ENCODE measurements around the gene C1orf116. TPM values are rescaled to one million over a fixed set of nuclear protein-coding genes. Genes with fewer than 3 reads are reported as not detected.

The C1orf116 gene
- total RNA-seq, 6 donors from 2014 or later, result 92.5 to 222 (median 193) TPM

- Histone ChIP-seq H3K27ac (no peak overlapping the region), H3K4me1 (peaks cover 0 to 21% (median 6%) of the 10 kb centered on the region in 4 donors), H3K36me3 (no peaks in the 10 kb centered on the region), H3K9me3 (no peaks in the 10 kb centered on the region), H3K4me3 (no peak overlapping the region), H3K27me3 (no peaks in the 10 kb centered on the region)
- 52 to 74% methylated on average over 2 of the region's 2 CpGs for WGBS, 2 donors
- no peak for TF ChIP-seq EP300 (IDR thresholded peaks at IDR 0.05)
- TF ChIP-seq POLR2A (IDR thresholded peaks at IDR 0.05), result no peak
- TF ChIP-seq CTCF (IDR thresholded peaks at IDR 0.05), result no peak
- TF ChIP-seq POLR2AphosphoS5 (IDR thresholded peaks at IDR 0.05), result no peak
- DNase-seq (no peak), ATAC-seq (ENCODE audit: low FRiP score in 2 of 2) (no peak)
Observed at GRCh38 chr1:206998816-206999215, 33.7 kb downstream of the C1orf116 start.

- Histone ChIP-seq H3K27ac (no peak overlapping the region), H3K9me3 (no peaks in the 10 kb centered on the region), H3K4me3 (no peak overlapping the region), H3K4me1 (no peaks in the 10 kb centered on the region), H3K27me3 (no peaks in the 10 kb centered on the region), H3K36me3 (no peaks in the 10 kb centered on the region)
- TF ChIP-seq POLR2A (IDR thresholded peaks at IDR 0.05), result no peak
- TF ChIP-seq CTCF (IDR thresholded peaks at IDR 0.05), result no peak
- TF ChIP-seq EP300 (IDR thresholded peaks at IDR 0.05), result no peak
- TF ChIP-seq POLR2AphosphoS5 (IDR thresholded peaks at IDR 0.05), result no peak
- DNase-seq, result no peak
- ATAC-seq (ENCODE audit: low FRiP score in 2 of 2), result no peak
Observed at GRCh38 chr1:206992790-206993189, 39.8 kb downstream of the C1orf116 start.

GRCh38 chr1:206987873-206988272 is 44.7 kb downstream of the C1orf116 start:
- no peak for TF ChIP-seq CTCF (IDR thresholded peaks at IDR 0.05)
- H3K4me3 ChIP-seq, result no peak overlapping the region
- 100% methylated on average over 1 of the region's 1 CpG; no CpG with 5 or more reads in 1 of the 2 donors for WGBS, 2 donors
- no peaks in the 10 kb centered on the region for H3K9me3 ChIP-seq
- no peak for DNase-seq
- no peak for ATAC-seq (ENCODE audit: low FRiP score in 2 of 2)
- no peaks in the 10 kb centered on the region for H3K36me3 ChIP-seq
- H3K27ac ChIP-seq, result no peak overlapping the region
- peaks cover 0 to 4% (median 0%) of the 10 kb centered on the region in 4 donors for H3K4me1 ChIP-seq
- no peaks in the 10 kb centered on the region for H3K27me3 ChIP-seq

- Histone ChIP-seq H3K27me3 (no peaks in the 10 kb centered on the region), H3K36me3 (no peaks in the 10 kb centered on the region), H3K4me3 (no peak overlapping the region), H3K4me1 (peaks cover 0 to 4% (median 0%) of the 10 kb centered on the region in 4 donors), H3K9me3 (no peaks in the 10 kb centered on the region), H3K27ac (peak overlapping the region in 1 of 4 donors; percentile 45)
- DNase-seq, result no peak
- TF ChIP-seq POLR2A (IDR thresholded peaks at IDR 0.05), result no peak
- TF ChIP-seq POLR2AphosphoS5 (IDR thresholded peaks at IDR 0.05), result no peak
- TF ChIP-seq CTCF (IDR thresholded peaks at IDR 0.05), result no peak
- TF ChIP-seq EP300 (IDR thresholded peaks at IDR 0.05), result no peak
- 57 to 65% methylated on average over 3 of the region's 3 CpGs for WGBS, 2 donors
- ATAC-seq (ENCODE audit: low FRiP score in 2 of 2), result no peak
Observed at GRCh38 chr1:206986885-206987284, 45.7 kb downstream of the C1orf116 start.

GRCh38 chr1:206986402-206986801 is 46.2 kb downstream of the C1orf116 start:
- Histone ChIP-seq H3K4me3 (no peak overlapping the region), H3K36me3 (no peaks in the 10 kb centered on the region), H3K27me3 (no peaks in the 10 kb centered on the region), H3K4me1 (peaks cover 0 to 4% (median 0%) of the 10 kb centered on the region in 4 donors), H3K27ac (peak overlapping the region in 1 of 4 donors; percentile 45), H3K9me3 (no peaks in the 10 kb centered on the region)
- DNase-seq (no peak), ATAC-seq (ENCODE audit: low FRiP score in 2 of 2) (no peak)
- 59 to 67% methylated on average over 3 of the region's 3 CpGs for WGBS, 2 donors
- no peak for TF ChIP-seq POLR2A (IDR thresholded peaks at IDR 0.05)
- TF ChIP-seq CTCF (IDR thresholded peaks at IDR 0.05), result no peak
- TF ChIP-seq EP300 (IDR thresholded peaks at IDR 0.05), result no peak
- no peak for TF ChIP-seq POLR2AphosphoS5 (IDR thresholded peaks at IDR 0.05)
